Heart left ventricle (tissue), 16 donors: Measurements from ENCODE around the gene ARHGAP26. TPM values are rescaled to one million over a fixed set of nuclear protein-coding genes. Genes with fewer than 3 reads are reported as not detected.

Source experiments
- ATAC-seq, 4 donors: fragments of 200-7000 bp; cut with Tn5 transposase; one replicate each; pipeline ENCODE4 v1.9.1; 2020 to 2022; ENCODE audit warnings: moderate library complexity in 4 of 4, mild to moderate bottlenecking in 3 of 4, moderate number of reproducible peaks in 1 of 4
- DNase-seq, 5 donors: peaks; one replicate each; pipeline ENCODE4 v3.0.0-alpha.2; 2020
- H3K27ac ChIP-seq, 12 donors: fragments of 200-600 bp; sonication (generic) in 4 of 12; one replicate each; pipeline versions ENCODE4 v1.5.0 to v1.8.0; 2016 to 2022; ENCODE audit warnings: mild to moderate bottlenecking in 2 of 12
- H3K27me3 ChIP-seq, 9 donors: fragments of 200-600 bp; sonication (generic) in 2 of 9; one replicate each; pipeline versions ENCODE4 v1.5.1 to v1.8.0; 2016 to 2022; ENCODE audit warnings: mild to moderate bottlenecking in 3 of 9
- H3K36me3 ChIP-seq, 9 donors: fragments of 200-600 bp; sonication (generic) in 2 of 9; one replicate each; pipeline versions ENCODE4 v1.5.0 to v1.8.0; 2018 to 2022; ENCODE audit warnings: mild to moderate bottlenecking in 2 of 9
- H3K4me1 ChIP-seq, 12 donors: fragments of 200-600 bp; sonication (generic) in 4 of 12; one replicate each; pipeline versions ENCODE4 v1.5.0 to v1.8.0; 2016 to 2022; ENCODE audit warnings: mild to moderate bottlenecking in 3 of 12
- H3K4me3 ChIP-seq, 12 donors: fragments of 200-600 bp; sonication (generic) in 4 of 12; one replicate each; pipeline versions ENCODE4 v1.5.0 to v1.8.0; 2017 to 2022; ENCODE audit warnings: mild to moderate bottlenecking in 9 of 12, moderate library complexity in 4 of 12
- H3K9me3 ChIP-seq, 12 donors: fragments of 200-600 bp; sonication (generic) in 4 of 12; one replicate each; pipeline versions ENCODE4 v1.5.0 to v1.8.0; 2016 to 2022; ENCODE audit warnings: mild to moderate bottlenecking in 1 of 12
- POLR2A ChIP-seq, 2 donors: fragments of 450-650 bp; IDR thresholded peaks; one replicate each; pipeline ENCODE4 v1.6.1; 2017; ENCODE audit warnings: antibody characterized with exemption in 2 of 2, mild to moderate bottlenecking in 2 of 2, moderate library complexity in 2 of 2
- WGBS, 4 donors: extraction: QIAGEN DNeasy Blood & Tissue Kit in 2 of 4; methylation state at CpG; one replicate each; pipeline versions ENCODE4 v1.1.5 to v1.1.7; 2013 to 2018; 5-methylcytosine and 5-hydroxymethylcytosine counted together
- intact Hi-C, 10 donors: fragments of 100-400 bp; cut with DNase I; formaldehyde crosslinking; loops; one replicate each; pipeline versions ENCODE4 v1.11.1 to v1.14.2; 2022
- polyA plus RNA-seq, 2 donors: library from polyadenylated mRNA; stranded (reverse); fragments of 200-250 nt; gene quantifications; one replicate each; pipeline ENCODE4 v1.2.3, GENCODE V29; 2013
- total RNA-seq, 9 donors: library from RNA; depleted of rRNA in 2 of 9; stranded (reverse); fragments of >200 nt in 2 of 9; fragmentation: NEBNext Ultra II Directional in 3 of 9; extraction: Animal tissue kit (Norgen Biotek cat#: 25700) in 3 of 9; gene quantifications; one replicate each; pipeline versions ENCODE4 v1.1.0 to v1.2.4, GENCODE V29; 2016 to 2023
- TF ChIP-seq, protein P1 (sequence below), 12 donors: fragments of 200-600 bp; sonication (generic) in 4 of 12; IDR thresholded peaks; one replicate each; pipeline versions ENCODE4 v1.5.0 to v1.8.0; 2018 to 2022; ENCODE audit warnings: antibody characterized with exemption in 12 of 12, mild to moderate bottlenecking in 5 of 12
- donor health status: ischemic (EF 13 %, LVEDD 7.1; RV severe dilation, severe dysfunction).
- donor health status: healthy with polysubstance abuse.
- donor health status: DM: no; HTN: yes; CAD: no.
- donor health status: DM: no; HTN: no; CAD: no.
- donor health status: ischemic (EF 25% LVEDD 6.9; RV normal size, moderate dysfunction).
- donor health status: ischemic (EF 25% LVEDD 5.7; RV mildly dilated, moderate dysfunction).
- donor health status: healthy.
- donor health status: DM: yes; HTN: yes; CAD: no.
- donor health status: ischemic (EF 35%, LVEDD 5.7; RV mildly dilated, moderate dysfunction).
- donor health status: nonischemic (EF 11% LVEDD 7.7; RV severe dilation, severe dysfunction).
- donor health status: DM: yes; HTN: yes; CAD: no.
- donor health status: PGD.
- donor health status: ischemic (EF 29% LVEDD 5.4; RV normal size, mild dysfunction).
- donor health status: nonischemic (EF 23%, LVEDD 6.1; RV moderate dilation, normal function).

The ARHGAP26 gene
- total and polyA plus RNA-seq, 11 donors = 11.9 to 52.1 (median 33.7) TPM

- 69 to 73% (median 71%) methylated on average over 5 of the region's 5 CpGs for WGBS, 4 donors
- H3K27ac ChIP-seq = no peak overlapping the region
- intact Hi-C loops = no loop called here
- ATAC-seq (no peak), DNase-seq (no peak)
- H3K27me3 ChIP-seq = no peaks in the 10 kb centered on the region
- no peak overlapping the region for H3K4me3 ChIP-seq
- TF ChIP-seq POLR2A (IDR thresholded peaks at IDR 0.05) = no peak
- TF ChIP-seq, protein P1, sequence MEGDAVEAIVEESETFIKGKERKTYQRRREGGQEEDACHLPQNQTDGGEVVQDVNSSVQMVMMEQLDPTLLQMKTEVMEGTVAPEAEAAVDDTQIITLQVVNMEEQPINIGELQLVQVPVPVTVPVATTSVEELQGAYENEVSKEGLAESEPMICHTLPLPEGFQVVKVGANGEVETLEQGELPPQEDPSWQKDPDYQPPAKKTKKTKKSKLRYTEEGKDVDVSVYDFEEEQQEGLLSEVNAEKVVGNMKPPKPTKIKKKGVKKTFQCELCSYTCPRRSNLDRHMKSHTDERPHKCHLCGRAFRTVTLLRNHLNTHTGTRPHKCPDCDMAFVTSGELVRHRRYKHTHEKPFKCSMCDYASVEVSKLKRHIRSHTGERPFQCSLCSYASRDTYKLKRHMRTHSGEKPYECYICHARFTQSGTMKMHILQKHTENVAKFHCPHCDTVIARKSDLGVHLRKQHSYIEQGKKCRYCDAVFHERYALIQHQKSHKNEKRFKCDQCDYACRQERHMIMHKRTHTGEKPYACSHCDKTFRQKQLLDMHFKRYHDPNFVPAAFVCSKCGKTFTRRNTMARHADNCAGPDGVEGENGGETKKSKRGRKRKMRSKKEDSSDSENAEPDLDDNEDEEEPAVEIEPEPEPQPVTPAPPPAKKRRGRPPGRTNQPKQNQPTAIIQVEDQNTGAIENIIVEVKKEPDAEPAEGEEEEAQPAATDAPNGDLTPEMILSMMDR (IDR thresholded peaks at IDR 0.05) = no peak
- no peaks in the 10 kb centered on the region for H3K9me3 ChIP-seq
- H3K4me1 ChIP-seq = peaks cover 0 to 64% (median 35%) of the 10 kb centered on the region in 12 donors
- H3K36me3 ChIP-seq = no peaks in the 10 kb centered on the region
Measured at GRCh38 chr5:142792865-142793232, 22.7 kb downstream of the ARHGAP26 start.

DNA sequence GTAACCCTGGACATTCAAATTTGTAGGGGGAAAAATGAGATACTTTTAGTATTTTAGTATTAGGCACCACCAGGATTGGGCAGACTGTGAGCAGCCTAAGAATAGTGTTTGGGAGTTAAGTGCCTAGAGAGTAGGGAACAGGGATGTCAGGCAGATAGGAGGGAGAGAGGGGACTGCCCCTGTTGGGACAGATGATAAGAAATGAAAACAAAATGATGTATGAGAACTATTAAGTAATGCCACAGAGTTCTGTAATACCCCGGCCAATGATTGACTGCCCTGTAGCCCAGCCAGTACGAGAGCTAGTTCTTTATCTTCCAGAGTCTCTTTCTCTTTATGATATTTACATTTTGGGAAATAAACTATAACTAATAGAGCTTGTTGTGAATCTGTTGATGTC lies 24.4 kb downstream of the ARHGAP26 start:
- intact Hi-C loops = no loop called here
- Histone ChIP-seq H3K27me3 (no peaks in the 10 kb centered on the region), H3K4me3 (no peak overlapping the region), H3K9me3 (no peaks in the 10 kb centered on the region), H3K4me1 (peaks cover 0 to 72% (median 43%) of the 10 kb centered on the region in 12 donors), H3K36me3 (no peaks in the 10 kb centered on the region), H3K27ac (peak overlapping the region in 8 of 12 donors; percentile 2 to 91 (median 17))
- ATAC-seq (peak; percentile 50 to 74 (median 66)), DNase-seq (no peak)
- 37 to 47% (median 43%) methylated on average over 2 of the region's 2 CpGs for WGBS, 4 donors
- no peak for TF ChIP-seq POLR2A (IDR thresholded peaks at IDR 0.05)
- TF ChIP-seq, protein P1 (IDR thresholded peaks at IDR 0.05) = no peak

GRCh38 chr5:142795251-142795650 lies 25.1 kb downstream of the ARHGAP26 start:
- WGBS, 4 donors = 83 to 95% (median 86%) methylated on average over 3 of the region's 3 CpGs
- DNase-seq = no peak
- intact Hi-C loops = no loop called here
- peaks cover 0 to 78% (median 44%) of the 10 kb centered on the region in 12 donors for H3K4me1 ChIP-seq
- H3K36me3 ChIP-seq = no peaks in the 10 kb centered on the region
- H3K27me3 ChIP-seq = no peaks in the 10 kb centered on the region
- TF ChIP-seq, protein P1 (IDR thresholded peaks at IDR 0.05) = no peak
- TF ChIP-seq POLR2A (IDR thresholded peaks at IDR 0.05) = no peak
- no peaks in the 10 kb centered on the region for H3K9me3 ChIP-seq
- peak in 2 of 4 donors; percentile 24 to 42 for ATAC-seq
- H3K4me3 ChIP-seq = no peak overlapping the region
- peak overlapping the region in 8 of 12 donors; percentile 2 to 91 (median 17) for H3K27ac ChIP-seq

GRCh38 chr5:142796492-142797109 lies 26.4 kb downstream of the ARHGAP26 start:
- Histone ChIP-seq H3K9me3 (no peaks in the 10 kb centered on the region), H3K36me3 (no peaks in the 10 kb centered on the region), H3K27me3 (no peaks in the 10 kb centered on the region), H3K27ac (peak overlapping the region in 1 of 12 donors; percentile 91), H3K4me3 (no peak overlapping the region), H3K4me1 (peaks cover 0 to 91% (median 44%) of the 10 kb centered on the region in 12 donors)
- TF ChIP-seq, protein P1 (IDR thresholded peaks at IDR 0.05) = no peak
- no peak for TF ChIP-seq POLR2A (IDR thresholded peaks at IDR 0.05)
- intact Hi-C loops = no loop called here
- whole genome bisulfite sequencing, 4 donors = 61 to 74% (median 70%) methylated on average over 4 of the region's 4 CpGs
- ATAC-seq (no peak), DNase-seq (no peak)
